ENCODE data around the gene BTRC. TPM values are rescaled to one million over a fixed set of nuclear protein-coding genes. Genes with fewer than 3 reads are reported as not detected.

BTRC gene
- total RNA-seq, 1 experiment from 2014 or later: 19.4 TPM

- BruUV-seq (replicated peaks): no TSS peak
Observed at GRCh38 chr10:101535949-101536348, 182.0 kb downstream of the BTRC start.

GRCh38 chr10:101536800-101537199 lies 182.8 kb downstream of the BTRC start:
- intact Hi-C loops (cut with micrococcal nuclease): loop anchor here (2.0 kb wide), 1 partner anchor 34 kb away; no protein-coding TSS in a partner anchor
- POLR2A ChIA-PET: no interaction called here
- Mint-ChIP-seq H3K27ac (ENCODE audit: low read depth, unreplicated experiment) (no peak overlapping the region), H3K4me1 (ENCODE audit: insufficient read depth, unreplicated experiment) (no peaks in the 10 kb centered on the region), H3K9me3 (ENCODE audit: unreplicated experiment) (no peaks in the 10 kb centered on the region), H3K4me3 (ENCODE audit: unreplicated experiment) (no peak overlapping the region), H3K36me3 (ENCODE audit: insufficient read depth, unreplicated experiment) (peaks cover 60% of the 10 kb centered on the region), H3K27me3 (ENCODE audit: insufficient read depth, unreplicated experiment) (no peaks in the 10 kb centered on the region)
- CTCF ChIA-PET: interaction anchor here (0.6 to 2.2 kb wide), 9 partner anchors 11 to 251 kb away, joined by 3 to 9 read pairs (median 4); no protein-coding TSS in a partner anchor
- TF ChIP-seq CTCF (IDR thresholded peaks at IDR 0.05; ENCODE audit: unreplicated experiment): peak; percentile 47
- no TSS peak for BruUV-seq (replicated peaks)
- peak; percentile 51 for DNase-seq (ENCODE audit: unreplicated experiment)

More at GRCh38 chr10:101535949-101536348, 182.0 kb downstream of the BTRC start:
- no peaks in the 10 kb centered on the region for H3K27me3 Mint-ChIP-seq (ENCODE audit: insufficient read depth, unreplicated experiment)
- intact Hi-C loops (cut with micrococcal nuclease): loop anchor here (2.0 kb wide), 1 partner anchor 35 kb away; no protein-coding TSS in a partner anchor
- no peak for DNase-seq (ENCODE audit: unreplicated experiment)
- H3K36me3 Mint-ChIP-seq (ENCODE audit: insufficient read depth, unreplicated experiment): peaks cover 60% of the 10 kb centered on the region
- no peak overlapping the region for H3K4me3 Mint-ChIP-seq (ENCODE audit: unreplicated experiment)
- no peaks in the 10 kb centered on the region for H3K4me1 Mint-ChIP-seq (ENCODE audit: insufficient read depth, unreplicated experiment)
- ChIA-PET POLR2A (no interaction called here), CTCF (interaction anchor here (0.6 to 2.0 kb wide), 8 partner anchors 8 to 472 kb away, joined by 3 to 5 read pairs (median 4); no protein-coding TSS in a partner anchor)
- no peak for TF ChIP-seq CTCF (IDR thresholded peaks at IDR 0.05; ENCODE audit: unreplicated experiment)
- no peaks in the 10 kb centered on the region for H3K9me3 Mint-ChIP-seq (ENCODE audit: unreplicated experiment)
- H3K27ac Mint-ChIP-seq (ENCODE audit: low read depth, unreplicated experiment): no peak overlapping the region

GRCh38 chr10:101538446-101538845 lies 184.5 kb downstream of the BTRC start:
- POLR2A ChIA-PET: no interaction called here
- CTCF ChIA-PET: interaction anchor here (0.9 to 2.2 kb wide), 3 partner anchors 8 to 71 kb away, joined by 5 to 9 read pairs (median 5); no protein-coding TSS in a partner anchor
- no peaks in the 10 kb centered on the region for H3K4me1 Mint-ChIP-seq (ENCODE audit: insufficient read depth, unreplicated experiment)
- DNase-seq (ENCODE audit: unreplicated experiment): no peak
- no peaks in the 10 kb centered on the region for H3K27me3 Mint-ChIP-seq (ENCODE audit: insufficient read depth, unreplicated experiment)
- no peak overlapping the region for H3K27ac Mint-ChIP-seq (ENCODE audit: low read depth, unreplicated experiment)
- peaks cover 56% of the 10 kb centered on the region for H3K36me3 Mint-ChIP-seq (ENCODE audit: insufficient read depth, unreplicated experiment)
- no peaks in the 10 kb centered on the region for H3K9me3 Mint-ChIP-seq (ENCODE audit: unreplicated experiment)
- intact Hi-C loops (cut with micrococcal nuclease): no loop called here
- no peak for TF ChIP-seq CTCF (IDR thresholded peaks at IDR 0.05; ENCODE audit: unreplicated experiment)
- BruUV-seq (replicated peaks): no TSS peak
- H3K4me3 Mint-ChIP-seq (ENCODE audit: unreplicated experiment): no peak overlapping the region

GRCh38 chr10:101545898-101546297 lies 191.9 kb downstream of the BTRC start:
- no peaks in the 10 kb centered on the region for H3K4me1 Mint-ChIP-seq (ENCODE audit: insufficient read depth, unreplicated experiment)
- no peak for DNase-seq (ENCODE audit: unreplicated experiment)
- no peaks in the 10 kb centered on the region for H3K9me3 Mint-ChIP-seq (ENCODE audit: unreplicated experiment)
- no peak overlapping the region for H3K4me3 Mint-ChIP-seq (ENCODE audit: unreplicated experiment)
- H3K27me3 Mint-ChIP-seq (ENCODE audit: insufficient read depth, unreplicated experiment): no peaks in the 10 kb centered on the region
- ChIA-PET CTCF (interaction anchor here (1.2 kb wide), 1 partner anchor 25 kb away, joined by 5 read pairs; no protein-coding TSS in a partner anchor), POLR2A (interaction anchor here (0.7 kb wide), 1 partner anchor 21 kb away, joined by 3 read pairs; no protein-coding TSS in a partner anchor)
- BruUV-seq (replicated peaks): no TSS peak
- H3K27ac Mint-ChIP-seq (ENCODE audit: low read depth, unreplicated experiment): no peak overlapping the region
- TF ChIP-seq CTCF (IDR thresholded peaks at IDR 0.05; ENCODE audit: unreplicated experiment): no peak
- intact Hi-C loops (cut with micrococcal nuclease): no loop called here
- peaks cover 18% of the 10 kb centered on the region for H3K36me3 Mint-ChIP-seq (ENCODE audit: insufficient read depth, unreplicated experiment)
